Spleen (tissue), 11 donors: Measurements from ENCODE around the gene KCNQ1. TPM values are rescaled to one million over a fixed set of nuclear protein-coding genes. Genes with fewer than 3 reads are reported as not detected.

ENCODE experiments used
- DNase-seq: peaks from one replicate; pipeline ENCODE4 v3.0.0-alpha.2; 2020
- H3K27ac ChIP-seq, 8 donors: fragments of 200-600 bp; sonication (generic) in 7 of 8; 1 replicate in 4 of 8; 2 replicates in 4 of 8; pipeline versions ENCODE4 v1.5.0 to v1.8.0; 2016 to 2021; ENCODE audit warnings: inconsistent platforms in 4 of 8, mild to moderate bottlenecking in 4 of 8, moderate library complexity in 1 of 8
- H3K27me3 ChIP-seq, 7 donors: fragments of 200-600 bp; sonication (generic) in 6 of 7; replicated peaks in 1 of 7; 1 replicate in 4 of 7; 2 replicates in 3 of 7; pipeline versions ENCODE4 v1.5.0 to v1.8.0; 2016 to 2021; ENCODE audit warnings: inconsistent platforms in 3 of 7, mild to moderate bottlenecking in 1 of 7
- H3K36me3 ChIP-seq, 6 donors: fragments of 200-600 bp; sonication (generic) in 5 of 6; 1 replicate in 4 of 6; 2 replicates in 2 of 6; pipeline versions ENCODE4 v1.5.0 to v1.8.0; 2016 to 2021; ENCODE audit warnings: inconsistent platforms in 2 of 6
- H3K4me1 ChIP-seq, 6 donors: fragments of 200-600 bp; sonication (generic) in 5 of 6; 1 replicate in 3 of 6; 2 replicates in 3 of 6; pipeline versions ENCODE4 v1.5.0 to v1.8.0; 2016 to 2021; ENCODE audit warnings: inconsistent platforms in 3 of 6
- H3K4me3 ChIP-seq, 8 donors: fragments of 200-600 bp; sonication (generic) in 7 of 8; 1 replicate in 4 of 8; 2 replicates in 4 of 8; pipeline versions ENCODE4 v1.5.0 to v1.8.0; 2016 to 2021; ENCODE audit warnings: inconsistent platforms in 4 of 8, mild to moderate bottlenecking in 4 of 8, moderate library complexity in 2 of 8
- H3K9me3 ChIP-seq, 8 donors: fragments of 200-600 bp; sonication (generic) in 7 of 8; 1 replicate in 4 of 8; 2 replicates in 4 of 8; pipeline versions ENCODE4 v1.5.0 to v1.8.0; 2016 to 2021; ENCODE audit warnings: inconsistent platforms in 4 of 8
- POLR2A ChIP-seq, 3 donors: fragments of 450-650 bp; IDR thresholded peaks; one replicate each; pipeline ENCODE4 v1.5.1; 2017; ENCODE audit warnings: antibody characterized with exemption in 3 of 3, mild to moderate bottlenecking in 1 of 3
- POLR2AphosphoS5 ChIP-seq, 3 donors: sonication (generic); formaldehyde crosslinking; IDR thresholded peaks; one replicate each; pipeline ENCODE4 v1.5.1; 2017; ENCODE audit warnings: antibody characterized with exemption in 3 of 3
- WGBS, 5 donors: extraction: QIAGEN DNeasy Blood & Tissue Kit in 3 of 5; methylation state at CpG; one replicate each; pipeline versions ENCODE4 v1.1.5 to v1.1.7; 2013 to 2018; 5-methylcytosine and 5-hydroxymethylcytosine counted together
- intact Hi-C: fragments of 100-400 bp; cut with DNase I; formaldehyde crosslinking; loops from one replicate; pipeline ENCODE4 v1.15.0; 2023; ENCODE audit warnings: low total_unique reads
- polyA plus RNA-seq, 3 donors: library from polyadenylated mRNA; stranded (reverse); fragments of 200-250 nt; gene quantifications; one replicate each; pipeline ENCODE4 v1.2.1, GENCODE V29; 2013
- total RNA-seq, 7 donors: library from RNA; depleted of rRNA in 3 of 7; stranded (reverse); fragments of >200 nt in 3 of 7; fragmentation: NEBNext Ultra II Directional in 4 of 7; extraction: Animal tissue kit (Norgen Biotek cat#: 25700) in 4 of 7; gene quantifications; one replicate each; pipeline versions ENCODE4 v1.1.0 to v1.2.1, GENCODE V29; 2016 to 2021
- TF ChIP-seq, protein P1 (sequence below), 11 experiments: fragments of 200-600 bp in 7 of 11; fragments of 450-650 bp in 4 of 11; sonication (generic) in 4 of 11; IDR thresholded peaks in 8 of 11; conservative IDR thresholded peaks in 3 of 11; 1 replicate in 7 of 11; 2 replicates in 4 of 11; pipeline versions ENCODE4 v1.4.0 to v1.8.0; 2016 to 2021; ENCODE audit warnings: antibody characterized with exemption in 11 of 11, inconsistent platforms in 4 of 11, mild to moderate bottlenecking in 1 of 11
- donor health status: healthy with polysubstance abuse.
- donor health status: DM: no; HTN: no; CAD: no; lungs with moderate emphysema.
- donor health status: DM: no; HTN: no; CAD: no.
- donor health status: Bipolar disorder and iron deficiency.
- donor health status: healthy.
- donor health status: DM: no; HTN: no; CAD: no.
- donor health status: DM: yes; HTN: yes; CAD: no.

Gene KCNQ1
- total and polyA plus RNA-seq, 10 donors: 3.3 to 21.6 (median 13.5) TPM

- whole genome bisulfite sequencing, 5 donors: 76 to 82% (median 80%) methylated on average over 18 to 22 of the region's 22 CpGs
- Histone ChIP-seq H3K9me3 (no peaks in the 10 kb centered on the region), H3K36me3 (peaks cover 0 to 8% (median 0%) of the 10 kb centered on the region in 6 donors), H3K4me1 (no peaks in the 10 kb centered on the region), H3K27me3 (no peaks in the 10 kb centered on the region), H3K4me3 (no peak overlapping the region), H3K27ac (no peak overlapping the region)
- TF ChIP-seq, protein P1, sequence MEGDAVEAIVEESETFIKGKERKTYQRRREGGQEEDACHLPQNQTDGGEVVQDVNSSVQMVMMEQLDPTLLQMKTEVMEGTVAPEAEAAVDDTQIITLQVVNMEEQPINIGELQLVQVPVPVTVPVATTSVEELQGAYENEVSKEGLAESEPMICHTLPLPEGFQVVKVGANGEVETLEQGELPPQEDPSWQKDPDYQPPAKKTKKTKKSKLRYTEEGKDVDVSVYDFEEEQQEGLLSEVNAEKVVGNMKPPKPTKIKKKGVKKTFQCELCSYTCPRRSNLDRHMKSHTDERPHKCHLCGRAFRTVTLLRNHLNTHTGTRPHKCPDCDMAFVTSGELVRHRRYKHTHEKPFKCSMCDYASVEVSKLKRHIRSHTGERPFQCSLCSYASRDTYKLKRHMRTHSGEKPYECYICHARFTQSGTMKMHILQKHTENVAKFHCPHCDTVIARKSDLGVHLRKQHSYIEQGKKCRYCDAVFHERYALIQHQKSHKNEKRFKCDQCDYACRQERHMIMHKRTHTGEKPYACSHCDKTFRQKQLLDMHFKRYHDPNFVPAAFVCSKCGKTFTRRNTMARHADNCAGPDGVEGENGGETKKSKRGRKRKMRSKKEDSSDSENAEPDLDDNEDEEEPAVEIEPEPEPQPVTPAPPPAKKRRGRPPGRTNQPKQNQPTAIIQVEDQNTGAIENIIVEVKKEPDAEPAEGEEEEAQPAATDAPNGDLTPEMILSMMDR (IDR thresholded peaks at IDR 0.05 in 8 of 11, conservative IDR thresholded peaks at IDR 0.05 in 3 of 11): no peak
- no peak for TF ChIP-seq POLR2AphosphoS5 (IDR thresholded peaks at IDR 0.05)
- no peak for TF ChIP-seq POLR2A (IDR thresholded peaks at IDR 0.05)
- intact Hi-C loops: no loop called here
- no peak for DNase-seq
These were observed 272.9 kb downstream of the KCNQ1 start for GRCh38 chr11:2717561-2718325.

DNA sequence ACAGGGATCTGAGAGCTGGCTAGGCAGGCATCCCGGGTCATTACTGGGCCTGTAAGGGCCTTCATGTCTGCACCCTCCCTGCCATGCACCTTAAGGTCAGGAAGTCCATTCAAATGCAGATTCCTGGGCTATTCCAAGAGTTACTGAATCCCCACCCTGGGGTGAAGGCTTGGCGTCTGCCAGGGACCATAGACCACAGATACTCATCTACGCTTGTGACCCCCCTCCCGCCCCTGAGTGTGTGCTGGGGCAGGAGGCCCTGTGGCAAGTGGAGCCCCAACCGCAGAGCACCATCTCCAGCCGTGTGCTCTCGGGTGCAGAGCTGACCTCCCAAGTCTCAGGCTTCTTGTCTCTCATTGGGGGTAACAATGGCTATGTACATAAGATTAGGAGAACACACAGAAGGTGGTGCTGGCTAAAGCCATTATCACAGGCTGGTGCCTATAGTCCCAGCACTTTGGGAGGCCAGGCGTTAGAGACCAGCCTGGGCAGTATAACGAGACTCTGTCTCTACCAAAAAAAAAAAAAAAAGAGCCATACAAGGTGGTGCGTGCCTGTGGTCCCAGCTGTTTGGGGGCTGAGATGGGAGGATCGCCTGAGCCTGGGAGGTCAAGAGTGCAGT is 274.1 kb downstream of the KCNQ1 start:
- intact Hi-C loops: no loop called here

GRCh38 chr11:2719831-2720590 is 275.2 kb downstream of the KCNQ1 start:
- Histone ChIP-seq H3K4me1 (no peaks in the 10 kb centered on the region), H3K27ac (no peak overlapping the region), H3K27me3 (no peaks in the 10 kb centered on the region), H3K36me3 (no peaks in the 10 kb centered on the region), H3K9me3 (no peaks in the 10 kb centered on the region), H3K4me3 (no peak overlapping the region)
- TF ChIP-seq POLR2A (IDR thresholded peaks at IDR 0.05) (no peak), POLR2AphosphoS5 (IDR thresholded peaks at IDR 0.05) (no peak)
- TF ChIP-seq, protein P1 (IDR thresholded peaks at IDR 0.05 in 8 of 11, conservative IDR thresholded peaks at IDR 0.05 in 3 of 11): no peak
- DNase-seq: no peak
- intact Hi-C loops: no loop called here
- WGBS, 5 donors: 78 to 90% (median 86%) methylated on average over 16 to 17 of the region's 17 CpGs

More for the DNA sequence above, 274.1 kb downstream of the KCNQ1 start:
- 89 to 95% (median 93%) methylated on average over 10 to 11 of the region's 11 CpGs for WGBS, 5 donors
- no peaks in the 10 kb centered on the region for H3K9me3 ChIP-seq
- no peaks in the 10 kb centered on the region for H3K27me3 ChIP-seq
- no peak for TF ChIP-seq POLR2AphosphoS5 (IDR thresholded peaks at IDR 0.05)
- no peak for TF ChIP-seq POLR2A (IDR thresholded peaks at IDR 0.05)
- TF ChIP-seq, protein P1 (IDR thresholded peaks at IDR 0.05 in 8 of 11, conservative IDR thresholded peaks at IDR 0.05 in 3 of 11): no peak
- no peaks in the 10 kb centered on the region for H3K4me1 ChIP-seq
- DNase-seq: no peak
- H3K4me3 ChIP-seq: no peak overlapping the region
- no peak overlapping the region for H3K27ac ChIP-seq
- H3K36me3 ChIP-seq: peaks cover 0 to 3% (median 0%) of the 10 kb centered on the region in 6 donors
